ENCODE measurements around the gene SCAP.
"Not testable (repeated sequence)": the region's sequence is repeated elsewhere in the genome, so short reads cannot be mapped to it uniquely, and the experiment has no call there.

Gene SCAP

DNA sequence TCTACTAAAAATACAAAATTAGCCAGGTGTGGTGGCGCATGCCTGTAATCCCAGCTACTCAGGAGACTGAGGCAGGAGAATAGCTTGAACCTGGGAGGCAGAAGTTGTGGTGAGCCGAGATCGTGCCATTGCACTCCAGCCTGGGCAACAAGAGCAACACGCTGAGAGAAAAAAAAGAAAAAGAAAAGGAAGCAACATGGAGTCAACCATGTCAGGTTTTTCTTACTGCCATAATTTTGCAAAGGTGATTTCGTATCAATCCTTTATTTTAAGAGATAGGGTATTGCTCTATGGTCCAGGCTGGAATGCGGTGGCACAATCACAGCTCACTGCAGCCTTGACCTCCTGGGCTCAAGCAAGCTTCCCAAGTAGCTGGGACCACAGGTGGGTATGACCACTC is 4.5 kb upstream of the SCAP start:
- DNase-seq (ENCODE audit: low read depth): not testable (repeated sequence)

DNA sequence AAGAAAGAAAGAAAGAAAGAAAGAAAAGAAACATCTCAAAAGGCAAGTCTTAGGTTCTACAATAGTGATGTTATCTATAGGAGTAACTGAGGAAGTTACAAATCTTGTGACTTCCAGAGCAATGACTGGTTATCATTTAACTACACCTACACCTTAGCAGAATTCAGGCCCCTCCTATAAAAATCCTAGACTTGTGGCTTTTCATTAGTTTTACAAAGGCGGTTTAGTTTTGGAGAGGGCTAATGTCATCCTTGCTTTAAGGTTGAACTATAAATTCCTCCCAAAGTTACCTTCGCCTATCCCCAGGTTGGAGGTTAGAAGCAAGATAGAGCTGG is 4.1 kb upstream of the SCAP start:
- DNase-seq (ENCODE audit: low read depth): no peak

DNA sequence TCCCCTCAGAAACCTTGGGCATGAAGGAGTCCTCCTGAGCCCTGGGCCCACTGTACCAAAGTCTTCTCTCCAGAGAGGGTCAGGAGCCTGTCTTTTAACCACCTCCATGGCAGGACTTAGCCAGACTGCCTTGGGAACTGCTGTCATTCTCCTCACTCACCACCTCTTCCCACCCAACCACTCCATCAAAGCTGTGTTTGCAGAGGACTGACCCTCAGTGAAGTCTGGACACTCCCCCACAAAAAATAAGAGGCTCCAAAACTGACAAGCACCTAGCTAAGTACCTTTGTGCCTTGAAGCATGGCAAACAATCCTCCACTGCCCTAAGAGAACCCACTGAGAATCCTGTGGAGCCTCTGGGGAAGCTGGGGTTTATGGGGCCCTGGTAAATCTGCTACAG is 2.3 kb upstream of the SCAP start:
- DNase-seq (ENCODE audit: low read depth): no peak

DNA sequence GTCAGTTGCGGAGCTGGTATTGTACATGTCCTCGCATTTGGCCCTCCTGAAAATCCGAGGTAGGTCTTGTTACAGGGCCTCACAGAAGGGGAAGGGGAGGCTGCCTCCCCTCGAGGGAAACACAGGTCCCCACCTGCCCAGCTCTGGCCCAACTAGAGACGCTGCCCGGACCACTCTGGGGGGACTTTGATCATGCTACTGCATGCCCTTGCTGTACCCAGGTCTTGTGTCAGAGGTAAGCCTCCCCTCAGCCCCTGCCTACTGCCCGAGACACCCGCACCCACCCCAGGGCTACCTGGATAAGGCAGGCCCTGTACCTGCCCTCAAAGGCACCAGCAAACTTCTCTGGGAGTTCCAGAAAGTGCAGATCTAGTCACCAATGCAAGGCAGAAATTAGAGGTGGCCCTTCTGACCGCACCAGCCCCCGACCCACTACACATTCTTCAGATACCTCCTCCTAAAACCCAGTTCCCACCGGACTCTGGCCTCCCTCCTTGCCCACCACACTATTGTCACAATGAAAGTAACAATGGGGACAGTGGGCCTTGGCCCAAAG is 981 bp upstream of the SCAP start:
- DNase-seq (ENCODE audit: low read depth): no peak

DNA sequence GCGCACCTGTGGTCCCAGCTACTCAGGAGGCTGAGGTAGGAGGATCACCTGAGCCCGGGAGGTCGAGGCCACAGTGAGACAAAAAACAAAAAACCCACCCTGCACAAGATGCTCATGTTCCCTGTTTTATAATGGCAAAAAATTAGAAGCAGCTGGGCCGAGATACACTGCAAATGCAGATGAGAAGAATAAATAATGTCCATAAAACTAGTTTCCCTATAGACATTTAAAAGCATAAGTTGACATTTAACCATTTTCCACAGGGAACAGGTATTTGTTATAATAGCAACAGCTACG is 537 bp upstream of the SCAP start:
- DNase-seq (ENCODE audit: low read depth): no peak

DNA sequence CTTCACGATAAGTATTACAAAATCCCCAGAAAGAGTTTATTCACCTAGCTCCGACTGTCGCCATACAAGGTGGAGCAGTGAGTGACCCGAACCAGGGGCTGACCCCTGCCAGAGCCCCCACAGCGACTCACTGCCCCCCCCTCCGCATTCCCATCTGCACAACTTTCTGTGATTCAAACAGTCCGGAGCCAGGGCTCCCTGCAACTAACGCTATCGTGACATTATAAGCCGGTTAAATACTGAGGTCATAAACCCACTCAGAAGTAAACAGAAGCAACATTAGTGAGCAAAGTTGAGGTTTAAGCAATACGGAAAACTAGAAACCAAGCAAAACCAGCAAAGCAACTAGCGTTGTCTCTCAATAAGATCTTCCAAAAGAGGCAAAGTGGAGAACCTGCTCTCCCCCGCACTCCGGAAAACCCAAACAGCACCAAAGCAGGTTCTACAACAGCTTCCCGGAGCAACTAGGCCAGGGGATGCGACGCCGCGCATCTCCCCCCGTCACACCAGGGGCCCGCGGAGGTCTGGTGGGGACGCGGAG is 642 bp downstream of the SCAP start:
- peak; percentile 20 for DNase-seq (ENCODE audit: low read depth)

DNA sequence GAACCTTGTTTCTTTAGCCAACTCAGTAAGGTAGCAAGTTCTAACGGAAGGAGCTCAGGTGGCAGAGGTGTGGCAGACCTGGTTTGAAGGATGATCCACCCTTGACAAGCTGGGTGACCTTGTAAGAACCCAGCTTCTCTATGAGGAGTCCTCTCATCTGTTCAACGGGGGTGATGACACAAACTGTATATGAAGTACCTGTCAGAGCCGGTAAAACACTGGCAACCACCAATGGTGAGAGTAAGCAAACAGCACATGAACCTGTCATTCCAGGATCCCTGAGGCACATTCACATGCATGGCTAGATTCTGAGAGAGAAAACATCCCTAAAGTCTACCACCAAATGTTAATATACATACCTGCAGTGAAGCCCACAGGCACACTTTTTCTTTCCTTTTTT is 2.4 kb downstream of the SCAP start:
- no peak for DNase-seq (ENCODE audit: low read depth)

DNA sequence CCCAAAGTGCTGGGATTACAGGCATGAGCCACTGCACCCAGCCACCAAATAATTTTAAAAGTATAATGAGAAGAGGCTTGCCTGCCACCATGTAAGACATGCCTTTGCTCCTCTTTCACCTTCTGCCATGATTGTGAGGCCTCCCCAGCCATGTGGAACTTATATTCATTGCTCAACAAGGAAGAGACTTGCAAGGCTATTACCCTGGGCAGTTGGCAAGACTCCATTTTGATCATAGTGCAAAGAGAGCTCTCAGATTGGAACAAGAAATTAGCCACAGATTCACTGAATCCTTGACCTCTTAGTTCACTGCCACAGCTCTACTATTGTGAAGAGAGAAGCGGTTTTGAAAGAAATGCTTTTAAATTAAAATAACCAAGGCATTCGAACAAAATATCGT is 6.1 kb downstream of the SCAP start:
- no peak for DNase-seq (ENCODE audit: low read depth)

DNA sequence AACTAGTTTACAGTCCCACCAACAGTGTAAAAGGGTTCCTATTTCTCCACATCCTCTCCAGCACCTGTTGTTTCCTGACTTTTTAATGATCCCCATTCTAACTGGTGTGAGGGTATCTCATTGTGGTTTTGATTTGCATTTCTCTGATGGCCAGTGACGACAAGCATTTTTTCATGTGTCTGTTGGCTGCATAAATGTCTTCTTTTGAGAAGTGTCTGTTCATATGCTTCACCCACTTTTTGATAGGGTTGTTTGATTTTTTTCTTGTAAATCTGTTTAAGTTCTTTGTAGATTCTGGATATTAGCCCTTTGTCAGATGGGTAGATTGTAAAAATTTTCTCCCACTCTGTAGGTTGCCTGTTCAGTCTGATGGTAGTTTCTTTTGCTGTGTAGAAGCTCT is 7.4 kb downstream of the SCAP start:
- DNase-seq (ENCODE audit: low read depth): not testable (repeated sequence)

DNA sequence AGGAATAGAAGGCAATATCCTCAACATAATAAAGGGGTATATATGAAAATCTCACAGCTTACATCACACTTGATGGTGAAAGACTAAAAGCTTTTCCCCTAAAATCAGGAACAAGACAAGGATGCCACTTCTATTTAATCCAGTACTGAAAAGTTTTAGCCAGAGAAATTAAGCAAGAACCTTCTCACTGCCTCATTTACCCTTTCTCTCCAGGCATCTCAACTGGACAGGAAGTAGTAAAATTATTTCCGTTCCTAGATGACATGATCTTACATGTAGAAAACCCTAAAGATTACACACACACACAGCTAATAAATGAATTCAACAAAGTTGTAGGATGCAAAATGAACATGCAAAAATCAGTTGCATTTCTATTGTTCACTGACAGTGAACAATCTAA is 11.2 kb downstream of the SCAP start:
- no peak for DNase-seq (ENCODE audit: low read depth)

DNA sequence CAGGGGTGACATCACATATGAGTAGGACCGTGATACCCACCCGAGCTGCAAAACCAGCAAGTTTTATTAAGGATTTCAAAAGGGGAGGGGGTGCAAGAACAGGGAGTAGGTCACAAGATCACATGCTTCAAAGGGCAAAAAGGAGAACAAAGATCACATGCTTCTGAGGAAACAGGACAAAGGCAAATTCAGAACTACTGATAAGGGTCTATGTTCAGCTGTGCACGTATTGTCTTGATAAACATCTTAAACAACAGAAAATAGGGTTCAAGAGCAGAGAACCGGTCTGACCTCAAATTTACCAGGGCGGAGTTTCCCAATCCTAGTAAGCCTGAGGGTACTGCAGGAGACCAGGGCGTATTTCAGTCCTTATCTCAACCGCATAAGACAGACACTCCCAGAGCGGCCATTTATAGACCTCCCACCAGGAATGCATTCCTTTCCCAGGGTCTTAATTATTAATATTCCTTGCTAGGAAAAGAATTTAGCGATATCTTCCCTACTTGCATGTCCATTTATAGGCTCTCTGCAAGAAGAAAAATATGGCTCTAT is 16.1 kb downstream of the SCAP start:
- DNase-seq (ENCODE audit: low read depth): not testable (repeated sequence)

DNA sequence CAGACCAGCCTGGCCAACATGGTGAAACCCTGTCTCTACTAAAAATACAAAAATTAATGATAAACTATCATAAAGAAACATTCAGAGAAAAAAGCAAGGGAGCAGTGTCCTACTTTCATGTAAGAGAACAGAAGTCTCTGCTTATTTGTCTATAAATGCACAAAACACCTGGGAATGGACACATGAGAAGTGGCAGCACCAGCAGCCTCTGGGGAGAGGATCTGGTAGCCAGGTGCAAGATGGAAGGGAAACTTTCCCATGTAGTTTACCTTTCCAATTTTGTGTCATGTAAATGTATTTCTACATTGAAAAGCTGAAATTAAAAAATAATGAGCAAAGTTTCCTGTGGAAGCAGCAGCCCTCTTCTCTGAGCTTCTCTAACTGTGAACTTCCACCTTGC is 18.8 kb downstream of the SCAP start:
- DNase-seq (ENCODE audit: low read depth): no peak

DNA sequence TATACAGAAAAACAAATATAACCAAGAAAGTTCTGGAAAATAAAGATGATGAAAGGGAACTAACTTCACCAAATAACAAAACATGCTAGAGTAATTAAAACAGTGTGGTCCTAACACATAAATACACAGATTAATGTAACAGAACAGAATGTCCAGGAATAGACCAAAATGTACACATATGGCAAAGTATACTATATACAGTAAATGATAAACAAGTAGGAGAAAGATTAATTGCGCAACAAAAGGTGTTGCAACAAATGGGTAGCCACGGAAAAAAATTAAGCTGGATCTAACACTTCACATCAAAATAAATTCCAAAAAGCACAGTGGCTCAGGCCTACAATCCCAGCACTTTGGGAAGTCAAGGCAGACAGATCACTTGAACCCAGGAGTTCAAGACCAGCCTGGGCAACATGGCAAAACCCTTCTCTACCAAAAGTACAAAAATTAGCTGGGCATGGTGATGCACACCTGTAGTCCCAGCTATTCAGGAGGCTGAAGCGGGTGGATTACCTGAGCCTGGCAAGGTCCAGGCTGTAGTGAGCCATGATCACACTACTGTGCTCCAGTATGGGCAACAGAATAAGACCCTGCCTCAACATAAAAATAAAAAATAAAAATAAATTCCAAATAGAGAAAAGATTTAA is 19.8 kb downstream of the SCAP start:
- no peak for DNase-seq (ENCODE audit: low read depth)

DNA sequence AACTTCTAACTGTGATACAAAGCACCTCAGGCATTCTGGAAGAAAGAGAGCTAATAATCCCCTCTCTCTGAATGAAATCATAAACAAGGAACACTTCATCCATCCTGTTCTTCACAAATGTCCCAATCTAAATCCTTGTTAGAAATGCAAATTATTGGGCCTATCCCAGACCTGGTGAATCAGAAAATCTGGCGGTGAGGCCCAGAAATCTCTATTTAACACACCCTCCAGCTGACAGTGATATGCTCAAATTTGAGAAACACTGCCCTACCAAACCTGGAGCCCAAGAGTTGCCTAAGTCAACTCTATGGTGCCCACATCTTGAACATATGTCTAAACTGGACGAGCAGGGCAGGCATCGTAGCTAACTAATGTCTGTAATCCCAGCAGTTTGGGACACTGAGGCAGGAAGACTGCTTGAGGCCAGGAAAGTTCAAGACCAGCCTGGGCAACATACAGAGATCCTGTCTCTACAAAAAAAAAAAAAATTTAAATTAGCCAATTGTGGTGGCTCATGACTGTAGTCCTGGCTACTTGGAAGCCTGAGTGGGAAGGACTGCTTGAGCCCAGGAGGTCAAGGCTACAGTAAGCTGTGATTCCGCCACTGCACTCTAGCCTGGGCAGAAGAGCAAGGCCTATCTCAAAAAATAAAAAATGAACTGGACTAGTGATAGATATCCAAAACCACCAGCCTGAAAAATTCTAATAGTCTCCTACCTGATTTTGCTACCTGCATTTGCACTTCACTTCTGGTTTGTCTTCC is 23.1 kb downstream of the SCAP start:
- no peak for DNase-seq (ENCODE audit: low read depth)

DNA sequence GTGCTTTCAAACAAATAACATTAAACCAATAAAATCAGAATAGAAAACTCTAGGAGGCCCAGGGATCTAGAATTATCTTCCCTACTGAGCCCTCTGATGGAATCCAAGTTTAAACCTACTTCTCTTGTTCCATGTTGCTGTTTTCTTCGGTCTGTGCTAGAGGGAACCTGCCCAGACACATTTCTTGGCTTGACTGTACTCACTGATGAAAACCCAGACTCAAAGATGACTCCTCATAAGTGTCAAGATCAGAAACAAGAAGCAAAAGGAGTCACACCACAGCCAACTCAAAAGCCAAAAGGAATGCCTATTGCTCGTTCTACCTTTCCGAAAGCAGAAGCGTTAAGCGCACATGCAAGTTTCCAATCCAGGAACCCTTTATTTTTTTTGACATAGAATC is 31.6 kb downstream of the SCAP start:
- no peak for DNase-seq (ENCODE audit: low read depth)

DNA sequence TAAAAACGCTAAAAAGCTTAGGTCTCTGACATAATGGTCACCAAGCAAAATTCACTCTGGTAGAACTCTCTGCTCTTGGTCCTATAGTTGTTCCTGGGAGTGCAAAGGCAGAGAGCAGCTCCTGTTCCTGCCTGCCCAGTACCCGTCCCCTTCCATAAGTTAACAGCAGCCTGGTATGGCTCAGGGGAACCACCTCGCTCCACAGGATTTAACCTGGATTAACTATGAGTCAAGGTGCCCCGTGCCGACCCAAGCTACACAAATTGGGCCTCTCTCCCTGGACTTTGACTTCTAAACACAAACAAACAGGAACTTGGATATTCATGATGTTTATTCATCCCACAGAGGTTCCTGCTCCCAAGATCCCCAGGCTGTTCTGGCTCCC is 32.1 kb downstream of the SCAP start:
- DNase-seq (ENCODE audit: low read depth): no peak

DNA sequence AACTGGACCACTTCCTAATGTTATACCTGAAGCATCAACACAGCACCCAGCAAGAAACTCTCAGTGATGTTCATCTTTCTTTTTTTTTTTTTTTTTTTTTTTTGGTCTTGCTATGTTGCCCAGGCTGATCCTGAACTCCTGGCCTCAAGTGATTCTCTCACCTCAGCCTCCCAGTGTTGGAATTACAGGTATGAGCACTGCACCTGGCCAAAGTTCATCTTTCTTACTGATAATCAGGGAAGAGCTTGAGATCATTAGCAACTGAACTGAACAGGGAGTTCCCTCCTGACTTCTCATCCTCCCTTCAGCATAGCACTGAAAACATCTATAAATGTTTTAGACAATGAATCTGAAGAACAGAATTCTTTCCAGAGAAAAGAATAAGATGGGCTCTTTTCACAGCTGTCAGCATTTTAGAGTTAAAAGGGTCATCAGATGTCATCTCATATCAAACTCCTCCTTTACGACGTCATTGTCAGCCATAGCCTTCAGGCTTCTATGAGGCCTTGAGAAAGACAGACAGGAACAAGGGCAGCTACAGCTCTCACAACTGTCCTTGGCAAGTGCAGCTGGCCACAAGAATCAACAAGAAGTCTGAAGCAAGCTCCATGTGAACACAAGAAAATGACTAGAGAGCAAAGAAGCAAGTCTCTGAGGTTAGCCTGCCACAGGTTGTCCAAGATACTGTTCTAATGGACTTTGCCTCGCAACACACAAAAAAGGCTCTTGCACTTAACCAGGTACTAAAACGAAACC is 33.8 kb downstream of the SCAP start:
- DNase-seq (ENCODE audit: low read depth): no peak

DNA sequence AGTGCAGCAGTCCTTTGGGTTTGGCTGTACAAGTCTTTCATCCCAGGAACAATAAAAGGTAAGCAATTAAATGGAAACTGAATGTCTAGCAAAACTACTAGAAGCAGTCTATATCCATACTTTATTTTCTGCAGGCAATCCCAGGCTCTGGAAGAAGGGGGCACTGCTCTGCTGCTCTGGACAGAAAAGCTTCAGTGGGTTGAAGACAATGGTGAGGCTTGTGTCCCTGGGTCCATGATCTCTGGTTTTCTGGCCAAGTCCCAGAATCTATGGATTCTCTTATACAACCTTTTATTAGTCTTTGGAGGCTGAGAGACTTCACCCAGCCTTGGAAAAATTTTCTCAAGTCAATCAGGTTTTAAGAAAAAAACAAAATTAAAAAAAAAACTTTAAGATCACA is 35.6 kb downstream of the SCAP start:
- no peak for DNase-seq (ENCODE audit: low read depth)

DNA sequence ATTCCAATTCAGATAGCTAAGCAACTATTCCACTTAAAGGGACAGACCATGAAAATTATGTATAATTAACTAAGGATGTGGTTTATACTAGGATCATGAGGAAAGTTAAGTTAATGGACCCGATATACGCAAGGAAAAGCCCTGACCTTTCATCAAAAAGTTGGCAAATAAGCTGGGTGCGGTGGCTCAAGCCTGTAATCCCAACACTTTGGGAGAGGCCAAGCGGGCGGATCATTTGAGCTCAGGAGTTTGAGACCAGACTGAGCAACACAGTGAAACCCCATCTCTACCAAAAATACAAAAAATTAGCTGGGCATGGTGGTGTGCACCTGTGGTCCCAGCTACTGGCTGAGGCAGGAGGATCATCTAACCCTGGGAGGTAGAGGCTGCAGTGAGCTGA is 39.6 kb downstream of the SCAP start:
- no peak for DNase-seq (ENCODE audit: low read depth)

DNA sequence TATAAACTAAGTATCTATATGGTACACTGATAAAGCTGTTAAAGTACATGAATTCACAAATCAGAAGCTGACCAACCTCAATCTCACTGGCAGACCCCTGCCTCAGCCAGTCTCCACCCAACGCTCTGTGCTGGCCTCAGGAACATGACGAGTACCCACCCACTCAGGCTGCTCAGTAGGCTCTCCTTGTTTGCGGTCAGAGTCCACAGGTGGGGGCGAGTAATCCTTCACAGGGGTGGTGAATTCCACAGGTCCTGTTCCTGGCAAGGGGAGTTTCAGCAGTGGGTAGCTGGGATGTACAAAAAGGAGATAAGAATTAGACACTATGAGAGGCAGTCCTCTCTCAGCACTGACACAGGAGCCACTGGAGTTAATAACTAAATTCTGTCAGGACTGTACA is 40.9 kb downstream of the SCAP start:
- DNase-seq (ENCODE audit: low read depth): no peak

DNA sequence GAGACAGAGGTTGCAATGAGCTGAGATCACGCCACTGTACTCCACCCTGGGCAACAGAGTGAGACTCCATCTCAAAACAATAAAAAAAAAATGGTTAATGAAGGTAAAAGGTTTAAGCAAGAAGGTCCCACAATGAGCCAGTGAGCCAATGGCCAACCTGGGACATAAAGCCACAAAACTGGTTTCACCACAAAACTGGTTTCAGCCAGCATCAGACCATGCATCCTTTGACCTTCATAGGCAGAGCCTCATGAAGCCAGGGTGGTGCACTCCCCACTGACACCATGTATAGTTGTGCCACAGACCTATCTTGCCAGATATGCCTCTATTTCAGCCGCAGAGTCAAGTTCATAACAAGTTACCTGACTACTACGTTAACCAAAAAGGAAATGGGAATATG is 41.9 kb downstream of the SCAP start:
- DNase-seq (ENCODE audit: low read depth): no peak

DNA sequence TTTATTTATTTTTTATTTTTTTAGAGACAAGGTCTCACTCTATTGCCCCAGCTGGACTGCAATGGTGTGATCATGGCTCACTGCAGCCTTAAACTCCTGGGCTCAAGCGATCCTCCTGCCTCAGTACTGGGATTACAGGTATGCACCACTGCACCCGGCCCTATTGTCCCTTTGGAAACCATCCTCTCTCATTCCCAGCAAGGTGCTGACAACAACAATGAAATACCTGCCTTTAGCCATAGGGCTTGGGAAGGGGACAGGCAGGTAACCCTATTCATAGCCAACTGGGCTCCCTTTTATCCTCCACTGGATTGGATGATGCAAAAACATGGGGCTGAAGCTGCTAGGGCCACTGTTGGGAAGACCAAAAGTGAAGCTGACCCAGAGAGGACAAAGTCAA is 43.1 kb downstream of the SCAP start:
- DNase-seq (ENCODE audit: low read depth): no peak

DNA sequence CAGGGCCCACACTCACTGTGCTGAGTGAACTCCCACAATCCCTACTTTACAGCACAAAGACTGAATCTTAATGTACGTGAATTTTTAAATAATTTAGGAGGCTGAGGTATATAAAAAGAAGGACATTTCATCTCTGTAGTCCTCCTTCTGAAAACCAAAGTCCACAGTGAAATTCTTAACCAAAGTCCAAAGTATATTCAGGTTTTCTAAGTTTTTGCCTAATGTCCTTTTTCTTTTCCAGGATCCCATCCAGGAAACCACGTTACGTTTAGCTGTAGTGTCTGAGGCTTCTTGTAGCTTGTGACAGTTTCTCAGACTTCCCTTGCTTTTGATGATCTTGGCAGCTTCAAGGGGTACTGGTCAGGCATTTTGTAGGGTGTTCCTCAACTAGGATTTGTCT is 44.5 kb downstream of the SCAP start:
- no peak for DNase-seq (ENCODE audit: low read depth)
